SK-N-MC (cell line): ENCODE results near the gene DCLK1.
"Not testable (repeated sequence)": the region's sequence is repeated elsewhere in the genome, so short reads cannot be mapped to it uniquely, and the experiment has no call there.

Source experiments
- DNase-seq: peaks from one replicate; pipeline ENCODE4 v3.0.0-alpha.2; 2011; ENCODE audit warnings: low read depth, low spot score
- H3K27ac ChIP-seq: fragments of 200-600 bp; sonication (generic); 2 replicates; pipeline ENCODE4 v1.5.1; 2016; ENCODE audit warnings: mixed run types
- H3K36me3 ChIP-seq: fragments of 200-600 bp; sonication (generic); 2 replicates; pipeline ENCODE4 v1.6.1; 2017; ENCODE audit warnings: antibody characterized with exemption, low read length, mixed read lengths; ENCODE audit not compliant: insufficient read depth
- H3K4me3 ChIP-seq: fragments of 200-600 bp; sonication (generic); 2 replicates; pipeline ENCODE4 v1.5.1; 2016
- H3K9ac ChIP-seq: fragments of 200-600 bp; sonication (generic); 2 replicates; pipeline ENCODE4 v1.8.0; 2017; ENCODE audit warnings: mixed run types, mixed read lengths; ENCODE audit not compliant: insufficient read length
- H3K9me3 ChIP-seq: fragments of 200-600 bp; sonication (generic); 2 replicates; pipeline ENCODE4 v1.6.1; 2017; ENCODE audit warnings: low read depth, mild to moderate bottlenecking, antibody characterized with exemption, low read length, moderate library complexity, mixed read lengths
- EZH2 ChIP-seq: fragments of 200-600 bp; sonication (generic); IDR thresholded peaks from one replicate; pipeline ENCODE4 v1.6.1; 2017; ENCODE audit warnings: antibody characterized with exemption
- FOXP2 ChIP-seq: optimal IDR thresholded peaks from 2 replicates; pipeline ENCODE3; 2011; ENCODE audit warnings: mild to moderate bottlenecking, moderate library complexity; ENCODE audit not compliant: insufficient read depth; ENCODE audit errors: extremely low read length, control extremely low read depth
- POLR2AphosphoS5 ChIP-seq: IDR thresholded peaks from 2 replicates; pipeline ENCODE4 v1.6.1; 2012; ENCODE audit warnings: mild to moderate bottlenecking, low read depth, low read length, borderline replicate concordance

The DCLK1 gene

DNA sequence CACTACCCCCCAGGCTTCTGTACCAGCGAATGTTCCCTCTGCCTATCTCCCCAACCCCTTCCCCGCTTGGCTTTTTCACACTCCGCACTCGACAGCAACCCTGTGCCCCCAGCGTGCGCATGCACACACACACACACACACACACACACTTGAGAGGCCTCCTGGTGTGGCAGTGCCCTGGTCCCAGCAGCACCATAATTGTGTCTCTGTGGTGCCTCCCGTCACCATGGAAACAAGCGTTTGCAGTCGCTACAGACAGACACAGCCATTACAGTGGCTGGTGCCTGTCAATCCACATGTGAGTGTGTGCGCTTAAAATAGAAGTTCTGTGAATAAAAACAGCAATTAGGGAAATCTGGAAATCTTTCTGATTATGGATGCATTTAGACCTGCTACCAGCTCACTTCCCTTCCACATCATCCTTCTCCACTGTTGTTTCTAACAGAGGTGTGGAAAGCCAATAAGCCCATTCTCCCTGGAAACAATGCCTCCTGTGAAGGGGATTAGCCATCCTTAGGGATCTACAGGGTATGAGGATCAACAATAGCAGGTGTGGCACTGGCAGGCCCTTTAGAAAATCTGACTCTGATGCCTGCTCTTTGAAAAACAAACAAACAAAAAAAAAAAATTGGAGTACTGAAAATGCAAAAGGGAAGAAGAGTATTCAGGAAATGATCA, 146.3 kb downstream of the DCLK1 start:
- H3K4me3 ChIP-seq, result no peak overlapping the region
- H3K9ac ChIP-seq, result no peak overlapping the region
- TF ChIP-seq FOXP2, result no peak
- no peak for TF ChIP-seq EZH2
- no peak for TF ChIP-seq POLR2AphosphoS5
- no peaks in the 10 kb centered on the region for H3K36me3 ChIP-seq
- no peaks in the 10 kb centered on the region for H3K9me3 ChIP-seq
- no peak overlapping the region for H3K27ac ChIP-seq
- DNase-seq, result no peak

DNA sequence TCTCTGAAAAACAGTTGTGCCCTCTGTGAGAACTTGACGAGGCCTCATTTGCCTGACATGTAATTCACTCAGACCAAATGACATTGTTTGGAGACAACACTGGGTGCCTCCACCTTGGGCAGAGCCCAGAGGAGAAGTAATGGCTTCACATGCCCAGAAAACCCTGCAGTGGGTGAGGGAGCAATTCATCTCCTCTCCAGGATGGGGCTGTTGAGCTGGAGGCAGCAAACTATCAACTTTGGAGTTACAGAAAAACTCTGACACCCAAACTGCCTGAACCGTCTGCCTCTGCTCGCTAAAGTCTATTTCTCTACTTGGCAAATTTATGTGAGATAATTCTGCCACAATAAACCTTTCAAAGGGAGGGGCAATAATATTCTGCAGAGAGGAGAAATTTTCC, 146.9 kb downstream of the DCLK1 start:
- no peak overlapping the region for H3K9ac ChIP-seq
- no peaks in the 10 kb centered on the region for H3K9me3 ChIP-seq
- no peak for DNase-seq
- H3K4me3 ChIP-seq, result no peak overlapping the region
- TF ChIP-seq EZH2, result no peak
- TF ChIP-seq POLR2AphosphoS5, result no peak
- TF ChIP-seq FOXP2, result no peak
- no peak overlapping the region for H3K27ac ChIP-seq
- no peaks in the 10 kb centered on the region for H3K36me3 ChIP-seq

DNA sequence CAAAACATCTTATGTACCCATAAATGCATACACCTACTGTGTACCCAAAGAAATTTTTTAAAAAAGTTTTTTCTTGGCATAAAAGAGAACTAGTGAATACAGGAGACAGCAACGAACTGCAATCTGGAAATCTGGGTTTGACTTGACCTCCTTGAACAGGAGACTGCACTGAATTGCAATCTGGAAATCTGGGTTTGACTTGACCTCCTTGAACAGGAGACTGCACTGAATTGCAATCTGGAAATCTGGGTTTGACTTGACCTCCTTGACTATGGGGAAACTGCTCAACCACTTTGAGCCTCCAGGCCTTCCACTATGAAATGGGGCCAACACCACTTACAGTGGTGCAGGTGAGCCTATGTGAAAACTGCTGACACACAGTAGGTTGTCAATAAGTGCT, 147.5 kb downstream of the DCLK1 start:
- DNase-seq, H3K9me3 ChIP-seq, H3K9ac ChIP-seq, H3K36me3 ChIP-seq, H3K4me3 ChIP-seq, H3K27ac ChIP-seq: not testable (repeated sequence)

DNA sequence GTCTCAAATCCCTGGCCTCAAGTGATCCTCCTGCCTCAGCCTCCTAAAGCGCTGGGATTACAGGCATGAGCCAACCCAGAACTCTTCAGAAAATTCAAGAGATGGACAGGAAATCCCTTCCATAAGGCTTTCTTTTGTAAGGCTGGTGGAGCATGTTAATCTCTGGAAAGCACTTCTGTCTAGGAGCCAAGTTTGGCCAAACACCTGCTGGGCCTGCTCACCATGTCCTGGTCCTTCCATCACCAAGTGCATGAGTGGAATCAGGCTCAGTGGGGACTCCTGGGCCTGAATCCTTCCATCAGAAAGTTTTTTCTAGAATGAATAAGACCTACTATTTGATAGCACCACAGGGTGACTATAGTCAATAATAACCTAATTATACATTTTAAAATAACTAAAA, 148.0 kb downstream of the DCLK1 start:
- DNase-seq, result no peak
- H3K9ac ChIP-seq, result no peak overlapping the region
- H3K4me3 ChIP-seq, result no peak overlapping the region
- TF ChIP-seq EZH2, result no peak
- no peak for TF ChIP-seq FOXP2
- TF ChIP-seq POLR2AphosphoS5, result no peak
- H3K9me3 ChIP-seq, result no peaks in the 10 kb centered on the region
- H3K36me3 ChIP-seq, result no peaks in the 10 kb centered on the region
- H3K27ac ChIP-seq, result no peak overlapping the region

DNA sequence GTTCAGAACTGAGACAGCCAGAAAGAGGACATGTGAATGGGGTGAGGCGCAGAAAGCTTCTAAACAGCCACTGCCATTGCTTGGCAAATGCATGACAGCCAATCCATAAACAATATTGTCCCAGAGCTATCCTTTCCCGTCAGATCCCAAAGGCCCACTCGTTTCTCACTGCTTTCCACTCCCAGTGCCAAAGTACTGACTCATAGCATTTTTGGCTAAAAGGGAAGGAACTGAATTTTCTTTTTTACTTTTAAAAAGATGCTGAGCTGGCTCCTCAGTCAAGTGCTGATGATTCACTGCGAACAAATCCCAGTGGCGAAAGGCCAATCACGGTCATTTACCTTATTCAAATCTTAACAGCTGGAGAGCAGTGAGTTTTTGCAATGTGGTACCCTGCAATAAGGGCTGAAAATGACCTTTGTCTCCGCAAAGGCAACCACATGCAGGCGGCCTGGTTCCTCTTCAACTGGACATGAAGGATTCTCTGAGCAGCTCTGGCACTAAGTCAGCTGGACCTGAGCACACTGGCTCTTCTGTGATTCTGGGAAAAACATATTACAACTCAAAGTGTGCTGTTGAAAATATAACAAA, 151.7 kb downstream of the DCLK1 start:
- Histone ChIP-seq H3K36me3 (no peaks in the 10 kb centered on the region), H3K4me3 (no peak overlapping the region), H3K9me3 (no peaks in the 10 kb centered on the region), H3K9ac (no peak overlapping the region), H3K27ac (no peak overlapping the region)
- TF ChIP-seq EZH2 (no peak), POLR2AphosphoS5 (no peak), FOXP2 (no peak)
- no peak for DNase-seq

GRCh38 chr13:35978607-35979316, 152.4 kb downstream of the DCLK1 start:
- peak; percentile 72 for DNase-seq
- no peak for TF ChIP-seq EZH2
- no peak for TF ChIP-seq POLR2AphosphoS5
- no peak for TF ChIP-seq FOXP2
- Histone ChIP-seq H3K36me3 (no peaks in the 10 kb centered on the region), H3K27ac (no peak overlapping the region), H3K9me3 (no peaks in the 10 kb centered on the region), H3K4me3 (no peak overlapping the region), H3K9ac (no peak overlapping the region)

DNA sequence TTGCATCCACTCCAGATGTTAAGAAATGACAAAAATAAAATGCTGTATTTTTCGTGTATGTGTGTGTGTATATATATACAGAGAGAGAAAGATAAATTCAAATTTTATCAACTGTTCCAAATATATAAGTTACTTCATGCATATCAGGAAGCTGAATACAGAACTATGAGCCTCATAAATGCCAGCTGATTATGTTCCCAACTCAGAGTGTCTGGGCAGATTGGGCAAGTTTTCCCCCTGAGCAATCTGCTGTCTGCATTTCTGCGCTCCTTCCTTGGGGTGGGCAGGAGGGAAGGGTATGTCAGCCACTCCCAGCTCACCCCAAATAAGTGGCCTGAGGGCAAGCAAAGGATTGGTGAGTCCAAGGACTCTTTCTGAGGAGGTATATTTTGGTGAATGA, 154.1 kb downstream of the DCLK1 start:
- Histone ChIP-seq H3K27ac (no peak overlapping the region), H3K9ac (no peak overlapping the region), H3K36me3 (no peaks in the 10 kb centered on the region), H3K9me3 (no peaks in the 10 kb centered on the region), H3K4me3 (no peak overlapping the region)
- DNase-seq, result no peak
- TF ChIP-seq FOXP2 (no peak), POLR2AphosphoS5 (no peak), EZH2 (no peak)

DNA sequence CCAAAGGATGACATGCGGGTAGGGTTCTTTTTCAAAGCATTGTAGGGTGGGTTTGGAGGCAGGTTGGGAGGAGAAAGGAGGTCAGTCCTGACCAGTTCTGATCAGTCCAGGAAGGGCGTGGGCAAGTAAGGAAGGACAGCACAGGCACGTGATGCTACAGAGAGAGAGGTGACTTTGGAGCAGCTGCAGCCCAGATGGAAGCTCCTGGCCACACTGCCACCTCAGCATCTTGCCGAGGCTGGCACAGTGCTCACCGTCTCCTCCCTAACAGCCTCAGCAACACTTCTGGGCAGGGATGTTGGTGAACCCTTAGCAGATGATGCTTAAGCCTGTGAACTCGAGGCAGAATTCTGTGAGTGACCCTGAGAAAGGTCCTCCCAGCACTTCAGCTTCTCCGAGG, 155.1 kb downstream of the DCLK1 start:
- Histone ChIP-seq H3K27ac (no peak overlapping the region), H3K9ac (no peak overlapping the region), H3K9me3 (no peaks in the 10 kb centered on the region), H3K36me3 (no peaks in the 10 kb centered on the region), H3K4me3 (no peak overlapping the region)
- DNase-seq, result no peak
- TF ChIP-seq POLR2AphosphoS5, result no peak
- TF ChIP-seq FOXP2, result no peak
- no peak for TF ChIP-seq EZH2

DNA sequence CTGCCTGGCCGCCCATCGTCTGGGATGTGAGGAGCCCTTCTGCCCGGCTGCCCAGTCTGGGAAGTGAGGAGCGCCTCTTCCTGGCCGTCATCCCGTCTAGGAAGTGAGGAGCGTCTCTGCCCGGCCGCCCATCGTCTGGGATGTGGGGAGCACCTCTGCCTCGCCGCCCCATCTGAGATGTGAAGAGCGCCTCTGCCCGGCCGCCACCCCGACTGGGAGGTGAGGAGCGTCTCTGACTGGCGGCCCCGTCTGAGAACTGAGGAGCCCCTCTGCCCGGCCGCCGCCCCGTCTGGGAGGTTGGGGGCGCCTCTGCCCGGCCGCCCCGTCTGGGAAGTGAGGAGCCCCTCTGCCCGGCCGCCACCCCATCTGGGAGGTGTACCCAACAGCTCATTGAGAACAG, 164.2 kb downstream of the DCLK1 start:
- DNase-seq, H3K9ac ChIP-seq, H3K36me3 ChIP-seq, H3K9me3 ChIP-seq, H3K4me3 ChIP-seq, H3K27ac ChIP-seq: not testable (repeated sequence)
